ENCODE measurements around the gene SLC36A2. TPM values are rescaled to one million over a fixed set of nuclear protein-coding genes. Genes with fewer than 3 reads are reported as not detected.
"Not testable (repeated sequence)": the region's sequence is repeated elsewhere in the genome, so short reads cannot be mapped to it uniquely, and the experiment has no call there.

SLC36A2 gene
- total RNA-seq, 1 experiment from 2014 or later = not detected

DNA sequence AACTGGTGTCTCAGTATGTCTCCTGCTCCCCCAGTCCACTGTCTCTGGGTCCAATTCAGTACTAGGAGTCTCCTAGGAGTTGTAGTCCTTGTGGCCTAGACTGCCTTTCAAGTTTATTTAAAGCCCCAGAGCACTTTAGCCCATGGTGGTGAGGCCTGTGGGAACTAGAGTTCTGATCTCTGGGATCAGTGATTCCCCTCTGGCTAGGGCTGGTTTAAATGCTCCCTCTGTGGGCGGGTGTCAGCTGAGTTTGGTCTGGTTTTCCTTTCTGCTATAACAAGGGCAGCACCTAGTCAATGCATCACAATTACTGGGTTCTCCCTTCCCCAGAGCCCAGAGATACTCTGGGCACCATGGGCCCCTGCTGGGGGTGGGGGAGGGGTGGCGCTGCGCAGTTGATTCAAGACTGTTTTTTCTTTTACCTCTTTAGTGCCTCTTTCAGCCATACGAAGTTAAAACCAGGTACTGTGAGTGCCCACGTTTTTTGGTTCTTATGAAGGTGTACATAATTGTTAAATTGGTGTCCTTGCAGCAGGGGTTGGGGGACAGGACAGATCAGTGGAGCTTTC is 34.5 kb downstream of the SLC36A2 start:
- Histone ChIP-seq H3K4me3 (ENCODE audit: low read depth in 2 of 2, low read length in 2 of 2) (no peak overlapping the region), H3K27me3 (ENCODE audit: control insufficient read depth, insufficient read depth, low read length) (peaks cover 2% of the 10 kb centered on the region; the same call in 1 of the 2 replicates), H3K4me1 (ENCODE audit: control insufficient read depth, insufficient read depth, low read length) (no peaks in the 10 kb centered on the region), H3K9me3 (ENCODE audit: control insufficient read depth, insufficient read depth, low read depth, low read length) (no peaks in the 10 kb centered on the region), H3K27ac (ENCODE audit: low read length) (no peak overlapping the region), H3K36me3 (ENCODE audit: control insufficient read depth, insufficient read depth, low read length) (no peaks in the 10 kb centered on the region)
- ChIA-PET CTCF (no interaction called here), POLR2A (no interaction called here)
- intact Hi-C loops (cut with micrococcal nuclease; ENCODE audit: unreplicated experiment) = loop anchor here (10.0 kb wide), 1 partner anchor 192 kb away; no protein-coding TSS in a partner anchor
- in situ Hi-C loops (cut with HindIII; ENCODE audit: low pct_unique_long_range_greater_than_20kb, low sequenced_read_pairs) = no loop called here
- ATAC-seq (no peak), DNase-seq (ENCODE audit: low read depth, low spot score) (no peak)
- BruUV-seq (replicated peaks) = no TSS peak
- no peak for TF ChIP-seq POLR2AphosphoS5 (IDR thresholded peaks at IDR 0.05; ENCODE audit: low read depth, low read length)
- no peak for TF ChIP-seq CTCF (IDR thresholded peaks at IDR 0.05)
- TF ChIP-seq REST (IDR thresholded peaks at IDR 0.05; ENCODE audit: insufficient read depth in 1 of 2, low read depth in 2 of 2, low read length in 1 of 2) = no peak
- TF ChIP-seq SIN3A (IDR thresholded peaks at IDR 0.05; ENCODE audit: borderline replicate concordance, insufficient read depth, low read depth, low read length) = no peak
- no peak for TF ChIP-seq TCF7L2 (IDR thresholded peaks at IDR 0.05; ENCODE audit: low read depth, low read length)

- no peak overlapping the region for H3K27ac ChIP-seq (ENCODE audit: low read length)
- H3K36me3 ChIP-seq (ENCODE audit: control insufficient read depth, insufficient read depth, low read length) = no peaks in the 10 kb centered on the region
- intact Hi-C loops (cut with micrococcal nuclease; ENCODE audit: unreplicated experiment) = loop anchor here (10.0 kb wide), 1 partner anchor 194 kb away; no protein-coding TSS in a partner anchor
- H3K27me3 ChIP-seq (ENCODE audit: control insufficient read depth, insufficient read depth, low read length) = 0 out of 2 replicates have a peak, but pooled peaks cover 2% of the 10 kb centered on the region
- TF ChIP-seq REST (IDR thresholded peaks at IDR 0.05; ENCODE audit: insufficient read depth in 1 of 2, low read depth in 2 of 2, low read length in 1 of 2) = no peak
- TF ChIP-seq SIN3A (IDR thresholded peaks at IDR 0.05; ENCODE audit: borderline replicate concordance, insufficient read depth, low read depth, low read length) = no peak
- TF ChIP-seq CTCF (IDR thresholded peaks at IDR 0.05) = no peak
- TF ChIP-seq TCF7L2 (IDR thresholded peaks at IDR 0.05; ENCODE audit: low read depth, low read length) = no peak
- TF ChIP-seq POLR2AphosphoS5 (IDR thresholded peaks at IDR 0.05; ENCODE audit: low read depth, low read length) = no peak
- POLR2A ChIA-PET = no interaction called here
- DNase-seq (ENCODE audit: low read depth, low spot score) = no peak
- no TSS peak for BruUV-seq (replicated peaks)
- CTCF ChIA-PET = no interaction called here
- H3K4me1 ChIP-seq (ENCODE audit: control insufficient read depth, insufficient read depth, low read length) = no peaks in the 10 kb centered on the region
- H3K9me3 ChIP-seq (ENCODE audit: control insufficient read depth, insufficient read depth, low read depth, low read length) = no peaks in the 10 kb centered on the region
- no peak for ATAC-seq
- in situ Hi-C loops (cut with HindIII; ENCODE audit: low pct_unique_long_range_greater_than_20kb, low sequenced_read_pairs) = no loop called here
- no peak overlapping the region for H3K4me3 ChIP-seq (ENCODE audit: low read depth in 2 of 2, low read length in 2 of 2)
Observed at GRCh38 chr5:151310932-151311331, 36.4 kb downstream of the SLC36A2 start.

DNA sequence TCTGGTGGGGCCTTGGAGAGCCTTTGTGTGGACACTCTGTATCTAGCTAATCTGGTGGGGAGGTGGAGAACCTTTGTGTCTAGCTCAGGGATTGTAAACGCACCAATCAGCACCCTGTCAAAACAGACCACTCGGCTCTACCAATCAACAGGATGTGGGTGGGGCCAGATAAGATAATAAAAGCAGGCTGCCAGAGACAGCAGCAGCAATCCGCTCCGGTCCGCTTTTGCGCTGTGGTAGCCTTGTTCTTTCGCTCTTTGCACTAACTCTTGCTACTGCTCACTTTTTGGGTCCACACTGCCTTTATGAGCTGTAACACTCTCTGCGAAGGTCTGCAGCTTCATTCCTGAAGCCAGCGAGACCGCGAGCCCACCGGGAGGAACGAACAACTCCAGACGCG is 37.5 kb downstream of the SLC36A2 start:
- ATAC-seq; H3K9me3 ChIP-seq (ENCODE audit: control insufficient read depth, insufficient read depth, low read depth, low read length); H3K4me1 ChIP-seq (ENCODE audit: control insufficient read depth, insufficient read depth, low read length); POLR2A ChIA-PET; H3K36me3 ChIP-seq (ENCODE audit: control insufficient read depth, insufficient read depth, low read length); BruUV-seq (replicated peaks); H3K27ac ChIP-seq (ENCODE audit: low read length); DNase-seq (ENCODE audit: low read depth, low spot score); in situ Hi-C loops (cut with HindIII; ENCODE audit: low pct_unique_long_range_greater_than_20kb, low sequenced_read_pairs); H3K27me3 ChIP-seq (ENCODE audit: control insufficient read depth, insufficient read depth, low read length); H3K4me3 ChIP-seq (ENCODE audit: low read depth in 2 of 2, low read length in 2 of 2): not testable (repeated sequence)
- CTCF ChIA-PET = interaction anchor here (0.6 kb wide), 1 partner anchor 266 kb away, joined by 3 read pairs; no protein-coding TSS in a partner anchor
- intact Hi-C loops (cut with micrococcal nuclease; ENCODE audit: unreplicated experiment) = loop anchor here (10.0 kb wide), 1 partner anchor 195 kb away; no protein-coding TSS in a partner anchor

Measured in Panc1 (cell line).